HepG2 (cell line): ENCODE measurements around the gene OSBPL5.

Source experiments
- AHR ChIP-seq: IDR thresholded peaks from 2 replicates; pipeline ENCODE4 v1.6.1; 2018; ENCODE audit warnings: missing genetic modification reagents, missing compliant biosample characterization
- FOXM1 ChIP-seq: sonication (generic); formaldehyde crosslinking; IDR thresholded peaks from 2 replicates; pipeline ENCODE4 v1.5.0; 2020; ENCODE audit warnings: missing genetic modification reagents
- REST ChIP-seq, 2 experiments: IDR thresholded peaks; 2 replicates each; pipeline ENCODE4 v1.6.1; 2011 to 2012; ENCODE audit warnings: low read length in 2 of 2, borderline replicate concordance in 1 of 2, low read depth in 1 of 2, mild to moderate bottlenecking in 1 of 2, moderate library complexity in 1 of 2
- RFX5 ChIP-seq: IDR thresholded peaks from 2 replicates; pipeline ENCODE4 v1.6.1; 2011; ENCODE audit warnings: low read depth, low read length, improper control_type of control experiment
- SNAI1 ChIP-seq: sonication (generic); formaldehyde crosslinking; IDR thresholded peaks from 2 replicates; pipeline ENCODE4 v1.5.0; 2020; ENCODE audit warnings: mild to moderate bottlenecking, missing genetic modification reagents, borderline replicate concordance
- ZBTB21 ChIP-seq: sonication (generic); formaldehyde crosslinking; IDR thresholded peaks from 2 replicates; pipeline ENCODE4 v1.4.0; 2020; ENCODE audit warnings: missing genetic modification reagents
- ZFP37 ChIP-seq: sonication (generic); formaldehyde crosslinking; IDR thresholded peaks from 2 replicates; pipeline ENCODE4 v1.4.0; 2020; ENCODE audit warnings: missing genetic modification reagents, borderline replicate concordance
- ZNF138 ChIP-seq: sonication (generic); formaldehyde crosslinking; IDR thresholded peaks from 2 replicates; pipeline ENCODE4 v1.5.0; 2020; ENCODE audit warnings: mild to moderate bottlenecking, low read depth, missing genetic modification reagents
- ZNF451 ChIP-seq: sonication (generic); formaldehyde crosslinking; IDR thresholded peaks from 2 replicates; pipeline ENCODE4 v1.5.0; 2020; ENCODE audit warnings: mild to moderate bottlenecking, missing genetic modification reagents

- TF ChIP-seq REST (IDR thresholded peaks at IDR 0.05; ENCODE audit: borderline replicate concordance in 1 of 2, low read depth in 1 of 2, low read length in 2 of 2) (no peak), RFX5 (no peak), ZNF451 (CRISPR knock-in tag) (no peak), ZBTB21 (CRISPR knock-in tag) (no peak), ZNF138 (CRISPR knock-in tag) (no peak), AHR (no peak), SNAI1 (no peak), ZFP37 (no peak), FOXM1 (CRISPR knock-in tag) (no peak)
Observed at GRCh38 chr11:3105791-3106735, 59.0 kb downstream of the OSBPL5 start.
